HCT116 (cell line): Measurements from ENCODE around the gene B4GALNT4. TPM values are rescaled to one million over a fixed set of nuclear protein-coding genes. Genes with fewer than 3 reads are reported as not detected.

Source experiments
- ATAC-seq: fragments of 200-7000 bp; cut with Tn5 transposase; 2 replicates; pipeline ENCODE4 v1.9.1; 2020; ENCODE audit warnings: mild to moderate bottlenecking, moderate library complexity
- BruUV-seq: library from RNA; stranded (reverse); fragments of 400-500 nt; replicated peaks from 2 replicates; lab custom pipeline; 2021; lab: Mats Ljungman, UMichigan
- CTCF ChIA-PET: fragments of 300-600 bp; sonication (Branson Sonifier 250); formaldehyde crosslinking; loops from one replicate; lab custom pipeline; 2021; ENCODE audit warnings: antibody characterized with exemption; lab: Charles Lee
- POLR2A ChIA-PET: fragments of 300-600, 350-600 bp; sonication (Branson Sonifier 250); formaldehyde crosslinking; loops from one replicate; lab custom pipeline; 2021; ENCODE audit warnings: antibody characterized with exemption; lab: Charles Lee
- RAD21 ChIA-PET, 2 experiments: fragments of 300-600 bp; sonication (Branson Sonifier 250); formaldehyde crosslinking; loops; one replicate each; lab custom pipeline; 2023; ENCODE audit warnings: low total read pairs in 2 of 2; ENCODE audit not compliant: uncharacterized antibody in 2 of 2, unreplicated experiment in 2 of 2, low non-redundant PET in 1 of 2; lab: Charles Lee
- DNase-seq: peaks from one replicate; pipeline ENCODE4 v3.0.0-alpha.2; 2010; ENCODE audit warnings: low read depth, low spot score
- H2AFZ ChIP-seq: fragments of 200-600 bp; shearing (Covaris generic), sonication (generic); 2 replicates; pipeline ENCODE4 v1.6.1; 2017; ENCODE audit warnings: low read depth, mixed run types, mixed read lengths, antibody characterized with exemption, low read length; ENCODE audit not compliant: poor library complexity, severe bottlenecking
- H3K27ac ChIP-seq: 2 replicates; pipeline ENCODE4 v1.5.1; 2012; ENCODE audit warnings: low read depth, low read length
- H3K27me3 ChIP-seq: fragments of 200-600 bp; sonication (generic); 2 replicates; pipeline ENCODE4 v1.6.1; 2016; ENCODE audit warnings: mixed run types, low read length, mixed read lengths; ENCODE audit not compliant: insufficient read depth
- H3K36me3 ChIP-seq, 2 experiments: fragments of 200-500 bp in 1 of 2; fragments of 200-600 bp in 1 of 2; sonication (Bioruptor generic) in 1 of 2; sonication (generic) in 1 of 2; 2 replicates each; pipeline versions ENCODE4 v1.5.1 to v1.6.1; 2014 to 2016; ENCODE audit warnings: low read length in 2 of 2, inconsistent platforms in 1 of 2, mixed read lengths in 1 of 2, mixed run types in 1 of 2; ENCODE audit not compliant: insufficient read depth in 2 of 2, control insufficient read depth in 1 of 2
- H3K4me1 ChIP-seq, 2 experiments: fragments of 200-600 bp in 1 of 2; sonication (generic) in 1 of 2; 2 replicates each; pipeline versions ENCODE4 v1.5.1 to v1.6.1; 2012 to 2017; ENCODE audit warnings: low read length in 2 of 2, inconsistent platforms in 1 of 2, mild to moderate bottlenecking in 1 of 2, mixed read lengths in 1 of 2, mixed run types in 1 of 2, moderate library complexity in 1 of 2; ENCODE audit not compliant: insufficient read depth in 2 of 2, control insufficient read depth in 1 of 2
- H3K4me2 ChIP-seq: fragments of 200-600 bp; sonication (generic); 2 replicates; pipeline ENCODE4 v1.6.1; 2017; ENCODE audit warnings: mixed run types, low read length, mixed read lengths
- H3K4me3 ChIP-seq, 2 experiments: fragments of 200-600 bp in 1 of 2; sonication (generic) in 1 of 2; replicated peaks in 1 of 2; 2 replicates each; pipeline ENCODE4 v1.5.1; 2011 to 2016; ENCODE audit warnings: low read length in 2 of 2, control low read depth in 1 of 2, low read depth in 1 of 2, mild to moderate bottlenecking in 1 of 2, mixed read lengths in 1 of 2, mixed run types in 1 of 2
- H3K79me2 ChIP-seq: fragments of 200-600 bp; sonication (generic); 2 replicates; pipeline ENCODE4 v1.6.1; 2017; ENCODE audit warnings: mild to moderate bottlenecking, mixed run types, low read length, moderate library complexity, mixed read lengths; ENCODE audit not compliant: insufficient read depth
- H3K9ac ChIP-seq: fragments of 200-600 bp; sonication (generic); 2 replicates; pipeline ENCODE4 v1.6.1; 2016; ENCODE audit warnings: low read length, mixed read lengths
- H3K9me2 ChIP-seq: fragments of 200-600 bp; sonication (generic), shearing (Covaris generic); 2 replicates; pipeline ENCODE4 v1.6.1; 2017; ENCODE audit warnings: mixed run types, mild to moderate bottlenecking, moderate library complexity; ENCODE audit not compliant: insufficient read depth
- H3K9me3 ChIP-seq, 2 experiments: fragments of 200-500 bp in 1 of 2; fragments of 200-600 bp in 1 of 2; sonication (Bioruptor generic) in 1 of 2; sonication (generic) in 1 of 2; 2 replicates each; pipeline ENCODE4 v1.6.1; 2014 to 2017; ENCODE audit warnings: low read length in 2 of 2, mixed read lengths in 2 of 2, inconsistent platforms in 1 of 2, low read depth in 1 of 2, mild to moderate bottlenecking in 1 of 2, mixed run types in 1 of 2, moderate library complexity in 1 of 2; ENCODE audit not compliant: control insufficient read depth in 1 of 2, insufficient read depth in 1 of 2
- H4K20me1 ChIP-seq: fragments of 200-600 bp; sonication (generic), shearing (Covaris generic); 2 replicates; pipeline ENCODE4 v1.6.1; 2017; ENCODE audit warnings: mixed run types, mild to moderate bottlenecking, moderate library complexity; ENCODE audit not compliant: insufficient read depth
- CEBPB ChIP-seq: IDR thresholded peaks from 2 replicates; pipeline ENCODE4 v1.6.1; 2012; ENCODE audit warnings: low read depth
- EZH2 ChIP-seq: fragments of 200-600 bp; sonication (generic); IDR thresholded peaks from 2 replicates; pipeline ENCODE4 v1.6.1; 2017; ENCODE audit warnings: antibody characterized with exemption, mixed run types
- TCF7L2 ChIP-seq: IDR thresholded peaks from 2 replicates; pipeline ENCODE4 v1.7.0; 2011; ENCODE audit warnings: borderline replicate concordance, inconsistent platforms; ENCODE audit not compliant: insufficient read depth, insufficient read length; ENCODE audit errors: extremely low read depth
- YY1 ChIP-seq: IDR thresholded peaks from 2 replicates; pipeline ENCODE4 v1.6.1; 2011; ENCODE audit warnings: low read length, low read depth, moderate library complexity, mild to moderate bottlenecking; ENCODE audit not compliant: insufficient replicate concordance; ENCODE audit errors: extremely low read depth
- intact Hi-C: fragments of 100-400 bp; cut with micrococcal nuclease; formaldehyde crosslinking; loops from 2 replicates; pipeline ENCODE4 v1.10.0; 2022
- total RNA-seq: library from RNA; stranded (reverse); gene quantifications from one replicate; pipeline ENCODE4 v1.2.1, GENCODE V29; 2021; ENCODE audit not compliant: unreplicated experiment

Gene B4GALNT4
- total RNA-seq, 1 experiment from 2014 or later, result 54.3 TPM

- no peaks in the 10 kb centered on the region for H3K27me3 ChIP-seq
- no peaks in the 10 kb centered on the region for H3K9me2 ChIP-seq
- ATAC-seq (no peak), DNase-seq (no peak)
- CTCF ChIA-PET, result no interaction called here
- peaks cover 19 to 42% of the 10 kb centered on the region in 2 experiments for H3K4me1 ChIP-seq
- intact Hi-C loops, result no loop called here
- no peaks in the 10 kb centered on the region for H3K9me3 ChIP-seq
- no peak overlapping the region for H3K9ac ChIP-seq
- no peaks in the 10 kb centered on the region; the same call in 1 of the 2 replicates for H3K79me2 ChIP-seq
- no TSS peak for BruUV-seq
- TF ChIP-seq EZH2 (no peak), YY1 (no peak)
- no peak overlapping the region for H3K4me2 ChIP-seq
- no peak overlapping the region for H3K4me3 ChIP-seq
- POLR2A ChIA-PET, result interaction anchor here (0.6 kb wide), 1 partner anchor 37 kb away, joined by 3 read pairs; no protein-coding TSS in a partner anchor
- RAD21 ChIA-PET, result no interaction called here
- H3K36me3 ChIP-seq, result no peaks in the 10 kb centered on the region
- no peak overlapping the region for H2AFZ ChIP-seq
- no peaks in the 10 kb centered on the region for H4K20me1 ChIP-seq
- H3K27ac ChIP-seq, result no peak overlapping the region
Measured at GRCh38 chr11:414318-414857, 45.1 kb downstream of the B4GALNT4 start.

- ChIA-PET CTCF (interaction anchor here (1.6 kb wide), 1 partner anchor 33 kb away, joined by 11 read pairs; no protein-coding TSS in a partner anchor), RAD21 (no interaction called here), POLR2A (interaction anchor here (1.9 kb wide), 1 partner anchor 9 kb away, joined by 11 read pairs; no protein-coding TSS in a partner anchor)
- Histone ChIP-seq H3K4me1 (peaks cover 19 to 33% of the 10 kb centered on the region in 2 experiments), H3K4me3 (peak overlapping the region in 1 of 2 experiments; percentile 66; a peak in 2 of 4 replicates), H3K27me3 (no peaks in the 10 kb centered on the region), H3K79me2 (no peaks in the 10 kb centered on the region; the same call in 1 of the 2 replicates), H3K36me3 (no peaks in the 10 kb centered on the region), H3K9me3 (no peaks in the 10 kb centered on the region), H3K9ac (peak overlapping the region; percentile 70), H2AFZ (no peak overlapping the region), H3K27ac (no peak overlapping the region; the same call in 1 of the 2 replicates), H3K9me2 (no peaks in the 10 kb centered on the region), H3K4me2 (peak overlapping the region; percentile 93), H4K20me1 (no peaks in the 10 kb centered on the region)
- ATAC-seq (no peak), DNase-seq (no peak)
- no peak for TF ChIP-seq CEBPB
- no peak for TF ChIP-seq TCF7L2
- BruUV-seq, result no TSS peak
- intact Hi-C loops, result no loop called here
Measured at GRCh38 chr11:415640-416041, 46.3 kb downstream of the B4GALNT4 start.
